ENCODE results near the gene KCNJ18. TPM values are rescaled to one million over a fixed set of nuclear protein-coding genes. Genes with fewer than 3 reads are reported as not detected.
"Not testable (repeated sequence)": the region's sequence is repeated elsewhere in the genome, so short reads cannot be mapped to it uniquely, and the experiment has no call there.

Gene KCNJ18
- total RNA-seq, 1 donor from 2014 or later, result not detected

DNA sequence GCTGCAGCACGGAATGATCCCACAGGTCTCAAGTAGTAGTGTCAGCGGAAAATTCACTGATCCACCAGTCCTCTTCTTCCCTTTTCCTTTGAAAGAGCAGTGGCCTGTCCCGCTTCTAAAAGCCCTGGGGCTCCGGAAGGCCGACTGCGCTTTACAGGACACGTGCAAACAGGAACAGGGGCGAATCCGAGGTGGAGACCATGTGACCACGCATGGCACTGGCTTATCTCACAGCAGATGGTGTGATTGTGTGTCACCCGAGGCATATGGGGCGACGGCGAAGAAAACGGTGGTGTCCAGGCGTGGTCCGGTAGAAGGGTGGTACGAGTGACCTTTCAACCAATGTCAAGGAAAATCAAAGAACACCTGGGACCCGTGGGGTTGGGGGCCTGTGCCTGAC lies 12.0 kb upstream of the KCNJ18 start:
- no peak for TF ChIP-seq CTCF (conservative IDR thresholded peaks at IDR 0.05)
- DNase-seq (ENCODE audit: extremely low spot score, unreplicated experiment), result peak; percentile 70
- Mint-ChIP-seq H3K27ac (no peak overlapping the region), H3K4me3 (no peak overlapping the region), H3K4me1 (ENCODE audit: unreplicated experiment) (no peaks in the 10 kb centered on the region), H3K9me3 (peaks cover 15% of the 10 kb centered on the region), H3K27me3 (no peaks in the 10 kb centered on the region), H3K36me3 (no peaks in the 10 kb centered on the region)

DNA sequence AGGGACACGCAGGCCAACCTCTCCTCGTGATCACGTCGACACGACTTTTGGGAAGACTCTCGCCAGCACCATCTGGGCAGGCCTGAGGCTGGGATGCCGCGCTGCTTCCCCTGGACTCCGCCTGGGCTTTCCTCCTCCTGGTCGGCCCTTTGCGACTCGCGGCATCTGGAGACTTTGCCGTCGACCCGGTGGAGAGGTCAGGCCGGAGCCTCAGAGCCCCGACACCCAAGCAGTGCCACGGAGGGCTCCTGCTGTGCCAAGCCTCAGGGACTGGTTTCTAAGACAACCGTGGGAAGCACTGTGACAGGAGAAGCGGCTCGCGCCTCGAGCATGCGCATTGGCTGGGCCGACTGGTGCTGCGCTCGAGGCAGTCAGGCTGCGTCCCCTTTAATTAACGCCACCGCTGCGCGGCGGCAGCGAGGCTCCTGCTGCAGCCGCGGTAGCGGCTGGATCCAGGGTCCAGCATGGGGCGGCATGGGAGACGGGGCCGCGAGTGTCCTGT lies 11.4 kb upstream of the KCNJ18 start:
- DNase-seq (ENCODE audit: extremely low spot score, unreplicated experiment), result peak; percentile 66
- not testable (repeated sequence) for H3K4me1 Mint-ChIP-seq (ENCODE audit: unreplicated experiment); H3K27me3 Mint-ChIP-seq; H3K9me3 Mint-ChIP-seq; H3K27ac Mint-ChIP-seq; H3K4me3 Mint-ChIP-seq; H3K36me3 Mint-ChIP-seq

GRCh38 chr17:21681576-21681975 lies 10.7 kb upstream of the KCNJ18 start:
- H3K36me3 Mint-ChIP-seq; H3K27me3 Mint-ChIP-seq; H3K9me3 Mint-ChIP-seq; H3K4me3 Mint-ChIP-seq; H3K27ac Mint-ChIP-seq; DNase-seq (ENCODE audit: extremely low spot score, unreplicated experiment); H3K4me1 Mint-ChIP-seq (ENCODE audit: unreplicated experiment): not testable (repeated sequence)

DNA sequence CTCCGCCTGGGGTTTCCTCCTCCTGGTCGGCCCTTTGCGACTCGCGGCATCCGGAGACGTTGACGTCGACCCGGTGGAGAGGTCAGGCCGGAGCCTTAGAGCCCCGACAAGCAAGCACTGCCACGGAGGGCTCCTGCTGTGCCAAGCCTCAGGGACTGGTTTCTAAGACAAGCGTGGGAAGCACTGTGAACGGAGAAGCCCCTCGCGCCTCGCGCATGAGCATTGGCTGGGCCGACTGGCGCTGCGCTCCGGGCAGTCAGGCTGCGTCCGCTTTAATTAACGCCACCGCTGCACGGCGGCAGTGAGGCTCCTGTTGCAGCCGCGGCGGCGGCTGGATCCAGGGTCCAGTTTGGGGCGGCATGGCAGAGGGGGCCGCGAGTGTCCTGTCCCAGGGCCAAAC lies 10.2 kb upstream of the KCNJ18 start:
- not testable (repeated sequence) for H3K27ac Mint-ChIP-seq; DNase-seq (ENCODE audit: extremely low spot score, unreplicated experiment); H3K36me3 Mint-ChIP-seq; H3K4me3 Mint-ChIP-seq; H3K27me3 Mint-ChIP-seq; H3K4me1 Mint-ChIP-seq (ENCODE audit: unreplicated experiment)
- H3K9me3 Mint-ChIP-seq, result peaks cover 13% of the 10 kb centered on the region

DNA sequence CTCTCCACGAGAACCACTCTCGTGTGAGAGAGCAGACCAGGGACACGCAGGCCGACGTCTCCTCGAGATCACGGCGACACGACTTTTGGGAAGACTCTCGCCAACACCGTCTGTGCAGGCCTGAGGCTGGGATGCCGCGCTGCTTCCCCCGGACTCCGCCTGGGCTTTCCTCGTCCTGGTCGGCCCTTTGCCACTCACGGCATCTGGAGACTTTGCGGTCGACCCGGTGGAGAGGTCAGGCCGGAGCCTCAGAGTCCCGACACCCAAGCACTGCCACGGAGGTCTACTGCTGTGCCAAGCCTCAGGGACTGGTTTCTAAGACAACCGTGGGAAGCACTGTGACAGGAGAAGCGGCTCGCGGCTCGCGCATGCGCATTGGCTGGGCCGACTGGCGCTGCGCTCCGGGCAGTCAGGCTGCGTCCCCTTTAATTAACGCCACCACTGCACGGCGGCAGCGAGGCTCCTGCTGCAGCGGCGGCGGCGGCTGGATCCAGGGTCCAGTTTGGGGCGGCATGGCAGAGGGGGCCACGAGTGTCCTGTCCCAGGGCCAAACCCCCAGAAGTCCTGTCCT lies 9.1 kb upstream of the KCNJ18 start:
- not testable (repeated sequence) for DNase-seq (ENCODE audit: extremely low spot score, unreplicated experiment)

DNA sequence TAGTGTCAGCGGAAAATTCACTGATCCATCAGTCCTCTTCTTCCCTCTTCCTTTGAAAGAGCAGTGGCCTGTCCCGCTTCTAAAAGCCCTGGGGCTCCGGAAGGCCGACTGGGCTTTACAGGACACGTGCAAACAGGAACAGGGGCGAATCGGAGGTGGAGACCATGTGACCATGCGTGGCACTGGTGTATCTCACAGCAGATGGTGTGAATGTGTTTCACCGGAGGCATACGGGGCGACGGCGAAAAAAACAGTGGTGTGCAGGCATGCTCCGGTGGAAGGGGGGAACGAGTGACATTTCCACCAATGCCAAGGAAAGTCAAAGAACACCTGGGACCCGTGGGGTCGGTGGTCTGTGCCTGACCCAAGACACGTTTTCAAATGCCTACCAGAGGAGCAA lies 8.4 kb upstream of the KCNJ18 start:
- not testable (repeated sequence) for H3K4me3 Mint-ChIP-seq; DNase-seq (ENCODE audit: extremely low spot score, unreplicated experiment); H3K36me3 Mint-ChIP-seq; H3K27ac Mint-ChIP-seq; H3K27me3 Mint-ChIP-seq; H3K4me1 Mint-ChIP-seq (ENCODE audit: unreplicated experiment); H3K9me3 Mint-ChIP-seq

More for the DNA sequence above, 9.1 kb upstream of the KCNJ18 start:
- H3K9me3 Mint-ChIP-seq; H3K27me3 Mint-ChIP-seq; H3K4me1 Mint-ChIP-seq (ENCODE audit: unreplicated experiment); H3K36me3 Mint-ChIP-seq; H3K4me3 Mint-ChIP-seq; H3K27ac Mint-ChIP-seq: not testable (repeated sequence)

- not testable (repeated sequence) for H3K27ac Mint-ChIP-seq; H3K27me3 Mint-ChIP-seq; H3K9me3 Mint-ChIP-seq; H3K4me3 Mint-ChIP-seq; H3K36me3 Mint-ChIP-seq; H3K4me1 Mint-ChIP-seq (ENCODE audit: unreplicated experiment); DNase-seq (ENCODE audit: extremely low spot score, unreplicated experiment)
These were observed 7.9 kb upstream of the KCNJ18 start for GRCh38 chr17:21684384-21684783.

DNA sequence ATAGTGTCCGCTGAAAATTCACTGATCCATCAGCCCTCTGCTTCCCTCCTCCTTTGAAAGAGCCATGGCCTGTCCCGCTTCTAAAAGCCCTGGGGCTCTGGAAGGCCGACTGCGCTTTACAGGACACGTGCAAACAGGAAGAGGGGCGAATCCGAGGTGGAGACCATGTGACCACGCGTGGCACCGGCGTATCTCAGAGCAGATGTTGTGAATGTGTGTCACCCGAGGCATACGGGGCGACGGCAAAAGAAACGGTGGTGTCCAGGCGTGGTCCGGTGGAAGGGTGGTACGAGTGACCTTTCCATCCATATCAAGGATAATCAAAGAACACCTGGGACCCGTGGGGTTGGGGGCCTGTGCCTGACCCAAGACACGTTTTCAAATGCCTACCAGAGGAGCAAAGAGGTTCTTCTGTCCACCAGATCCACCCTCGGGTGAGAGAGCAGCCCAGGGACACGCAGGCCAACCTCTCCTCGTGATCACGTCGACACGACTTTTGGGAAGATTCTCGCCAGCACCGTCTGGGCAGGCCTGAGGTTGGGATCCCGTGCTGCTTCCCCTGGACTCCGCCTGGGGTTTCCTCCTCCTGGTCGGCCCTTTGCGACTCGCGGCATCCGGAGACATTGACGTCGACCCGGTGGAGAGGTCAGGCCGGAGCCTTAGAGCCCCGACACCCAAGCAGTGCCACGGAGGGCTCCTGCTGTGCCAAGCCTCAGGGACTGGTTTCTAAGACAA lies 7.1 kb upstream of the KCNJ18 start:
- H3K4me1 Mint-ChIP-seq (ENCODE audit: unreplicated experiment); H3K27me3 Mint-ChIP-seq; DNase-seq (ENCODE audit: extremely low spot score, unreplicated experiment); H3K9me3 Mint-ChIP-seq; H3K36me3 Mint-ChIP-seq; H3K4me3 Mint-ChIP-seq; H3K27ac Mint-ChIP-seq: not testable (repeated sequence)

- peaks cover 6% of the 10 kb centered on the region for H3K9me3 Mint-ChIP-seq
- H3K4me1 Mint-ChIP-seq (ENCODE audit: unreplicated experiment), result no peaks in the 10 kb centered on the region
- no peak overlapping the region for H3K4me3 Mint-ChIP-seq
These were observed 5.9 kb upstream of the KCNJ18 start for GRCh38 chr17:21686165-21687015.

More at GRCh38 chr17:21686165-21687015, 5.9 kb upstream of the KCNJ18 start:
- no peak for TF ChIP-seq CTCF (conservative IDR thresholded peaks at IDR 0.05)
- Mint-ChIP-seq H3K27me3 (no peaks in the 10 kb centered on the region), H3K36me3 (no peaks in the 10 kb centered on the region), H3K27ac (no peak overlapping the region)
- DNase-seq (ENCODE audit: extremely low spot score, unreplicated experiment), result no peak

All from type B pancreatic cell (in vitro differentiated cells).